ENCODE measurements around the gene TREML1. TPM values are rescaled to one million over a fixed set of nuclear protein-coding genes. Genes with fewer than 3 reads are reported as not detected.

Gene TREML1
- total and polyA plus RNA-seq, 2 experiments from 2014 or later: not detected

- no peak for TF ChIP-seq EZH2 (IDR thresholded peaks at IDR 0.05; ENCODE audit: insufficient read depth, poor library complexity, severe bottlenecking)
- TF ChIP-seq EZH2phosphoT487 (IDR thresholded peaks at IDR 0.05; ENCODE audit: insufficient read depth, low read depth): no peak
- H3K79me2 ChIP-seq (ENCODE audit: insufficient read depth): no peaks in the 10 kb centered on the region
- no peak overlapping the region for H3K9ac ChIP-seq
- no peak overlapping the region for H2AFZ ChIP-seq
- no peaks in the 10 kb centered on the region for H3F3A ChIP-seq (ENCODE audit: insufficient read depth)
- in situ Hi-C loops (cut with MboI): no loop called here
- 79 to 80% methylated on average over 3 of the region's 3 CpGs for WGBS, 2 experiments (ENCODE audit: low coverage in 1 of 2, low lambda C conversion rate in 2 of 2, missing lambda C conversion rate in 2 of 2)
- H3K36me3 ChIP-seq (ENCODE audit: low read depth): no peaks in the 10 kb centered on the region; the same call in 1 of the 2 replicates
- no peak overlapping the region for H3K27ac ChIP-seq
- no peak overlapping the region for H3K4me2 ChIP-seq (ENCODE audit: unreplicated experiment)
- H3K4me1 ChIP-seq (ENCODE audit: insufficient read depth): no peaks in the 10 kb centered on the region
- no peak for DNase-seq
- no peak overlapping the region for H3K4me3 ChIP-seq
- no peaks in the 10 kb centered on the region for H3K27me3 ChIP-seq (replicated peaks; ENCODE audit: insufficient read depth)
- no peaks in the 10 kb centered on the region for H3K9me3 ChIP-seq (ENCODE audit: low read depth)
- no peaks in the 10 kb centered on the region for H4K20me1 ChIP-seq (ENCODE audit: insufficient read depth)
- no peaks in the 10 kb centered on the region for H3K9me2 ChIP-seq (ENCODE audit: insufficient read depth)
Measured at GRCh38 chr6:41135062-41135832, 18.9 kb downstream of the TREML1 start.

- H3K9me3 ChIP-seq (ENCODE audit: low read depth): no peaks in the 10 kb centered on the region
- H3K9ac ChIP-seq: no peak overlapping the region
- H3K27me3 ChIP-seq (replicated peaks; ENCODE audit: insufficient read depth): no peaks in the 10 kb centered on the region
- H3K27ac ChIP-seq: no peak overlapping the region
- no peaks in the 10 kb centered on the region for H4K20me1 ChIP-seq (ENCODE audit: insufficient read depth)
- H3K4me1 ChIP-seq (ENCODE audit: insufficient read depth): no peaks in the 10 kb centered on the region
- no peaks in the 10 kb centered on the region for H3K79me2 ChIP-seq (ENCODE audit: insufficient read depth)
- no peak overlapping the region for H3K4me3 ChIP-seq
- DNase-seq: no peak
- no peaks in the 10 kb centered on the region; the same call in 1 of the 2 replicates for H3K36me3 ChIP-seq (ENCODE audit: low read depth)
- in situ Hi-C loops (cut with MboI): no loop called here
- TF ChIP-seq EZH2phosphoT487 (IDR thresholded peaks at IDR 0.05; ENCODE audit: insufficient read depth, low read depth): no peak
- no peak for TF ChIP-seq EZH2 (IDR thresholded peaks at IDR 0.05; ENCODE audit: insufficient read depth, poor library complexity, severe bottlenecking)
- H3K9me2 ChIP-seq (ENCODE audit: insufficient read depth): no peaks in the 10 kb centered on the region
- H3K4me2 ChIP-seq (ENCODE audit: unreplicated experiment): no peak overlapping the region
- 34 to 41% methylated on average over 2 of the region's 2 CpGs for WGBS, 2 experiments (ENCODE audit: low coverage in 1 of 2, low lambda C conversion rate in 2 of 2, missing lambda C conversion rate in 2 of 2)
- no peaks in the 10 kb centered on the region for H3F3A ChIP-seq (ENCODE audit: insufficient read depth)
- H2AFZ ChIP-seq: no peak overlapping the region
Measured at GRCh38 chr6:41132254-41132653, 21.9 kb downstream of the TREML1 start.

GRCh38 chr6:41125282-41125681 lies 28.9 kb downstream of the TREML1 start:
- Histone ChIP-seq H4K20me1 (ENCODE audit: insufficient read depth) (no peaks in the 10 kb centered on the region), H3K9me2 (ENCODE audit: insufficient read depth) (no peaks in the 10 kb centered on the region), H3K4me1 (ENCODE audit: insufficient read depth) (no peaks in the 10 kb centered on the region), H3K4me3 (no peak overlapping the region), H3F3A (ENCODE audit: insufficient read depth) (no peaks in the 10 kb centered on the region), H3K4me2 (ENCODE audit: unreplicated experiment) (no peak overlapping the region), H3K36me3 (ENCODE audit: low read depth) (no peaks in the 10 kb centered on the region), H3K79me2 (ENCODE audit: insufficient read depth) (no peaks in the 10 kb centered on the region), H2AFZ (no peak overlapping the region), H3K27me3 (replicated peaks; ENCODE audit: insufficient read depth) (no peaks in the 10 kb centered on the region), H3K9ac (no peak overlapping the region), H3K27ac (no peak overlapping the region), H3K9me3 (ENCODE audit: low read depth) (no peaks in the 10 kb centered on the region)
- in situ Hi-C loops (cut with MboI): no loop called here
- no peak for TF ChIP-seq EZH2 (IDR thresholded peaks at IDR 0.05; ENCODE audit: insufficient read depth, poor library complexity, severe bottlenecking)
- no peak for TF ChIP-seq EZH2phosphoT487 (IDR thresholded peaks at IDR 0.05; ENCODE audit: insufficient read depth, low read depth)
- WGBS, 2 experiments (ENCODE audit: low coverage in 1 of 2, low lambda C conversion rate in 2 of 2, missing lambda C conversion rate in 2 of 2): 69 to 95% methylated on average over 3 of the region's 3 CpGs
- DNase-seq: no peak

GRCh38 chr6:41122918-41123317 lies 31.2 kb downstream of the TREML1 start:
- in situ Hi-C loops (cut with MboI): no loop called here
- 60 to 90% methylated on average over 1 of the region's 1 CpG for WGBS, 2 experiments (ENCODE audit: low coverage in 1 of 2, low lambda C conversion rate in 2 of 2, missing lambda C conversion rate in 2 of 2)
- H3K4me3 ChIP-seq: no peak overlapping the region
- TF ChIP-seq EZH2phosphoT487 (IDR thresholded peaks at IDR 0.05; ENCODE audit: insufficient read depth, low read depth) (no peak), EZH2 (IDR thresholded peaks at IDR 0.05; ENCODE audit: insufficient read depth, poor library complexity, severe bottlenecking) (no peak)
- H4K20me1 ChIP-seq (ENCODE audit: insufficient read depth): no peaks in the 10 kb centered on the region
- no peaks in the 10 kb centered on the region for H3F3A ChIP-seq (ENCODE audit: insufficient read depth)
- no peaks in the 10 kb centered on the region for H3K79me2 ChIP-seq (ENCODE audit: insufficient read depth)
- no peak overlapping the region for H3K9ac ChIP-seq
- no peaks in the 10 kb centered on the region for H3K4me1 ChIP-seq (ENCODE audit: insufficient read depth)
- no peaks in the 10 kb centered on the region for H3K36me3 ChIP-seq (ENCODE audit: low read depth)
- no peak for DNase-seq
- no peaks in the 10 kb centered on the region for H3K9me2 ChIP-seq (ENCODE audit: insufficient read depth)
- H2AFZ ChIP-seq: no peak overlapping the region
- no peak overlapping the region for H3K4me2 ChIP-seq (ENCODE audit: unreplicated experiment)
- no peak overlapping the region for H3K27ac ChIP-seq
- H3K9me3 ChIP-seq (ENCODE audit: low read depth): no peaks in the 10 kb centered on the region
- H3K27me3 ChIP-seq (replicated peaks; ENCODE audit: insufficient read depth): no peaks in the 10 kb centered on the region
